ENCODE results near the gene MPC1.

The MPC1 gene

GRCh38 chr6:166331503-166332415, 51.0 kb downstream of the MPC1 start:
- Histone ChIP-seq H3K36me3 (ENCODE audit: control insufficient read depth in 5 of 5, insufficient read depth in 5 of 5, low read length in 5 of 5) (peaks cover 0 to 43% (median 26%) of the 10 kb centered on the region in 5 donors), H3K27me3 (ENCODE audit: control insufficient read depth in 5 of 5, insufficient read depth in 4 of 5, low read length in 5 of 5) (no peaks in the 10 kb centered on the region), H3K4me3 (ENCODE audit: low read depth in 1 of 5, low read length in 5 of 5) (no peak overlapping the region), H3K9me3 (ENCODE audit: control insufficient read depth in 5 of 5, low read length in 5 of 5) (no peaks in the 10 kb centered on the region), H3K9ac (ENCODE audit: low read length in 5 of 5) (no peak overlapping the region), H3K27ac (ENCODE audit: low read depth, low read length) (no peak overlapping the region), H3K4me1 (ENCODE audit: control insufficient read depth in 5 of 5, insufficient read depth in 5 of 5, low read length in 5 of 5) (peaks cover 6 to 44% (median 25%) of the 10 kb centered on the region in 5 donors)

DNA sequence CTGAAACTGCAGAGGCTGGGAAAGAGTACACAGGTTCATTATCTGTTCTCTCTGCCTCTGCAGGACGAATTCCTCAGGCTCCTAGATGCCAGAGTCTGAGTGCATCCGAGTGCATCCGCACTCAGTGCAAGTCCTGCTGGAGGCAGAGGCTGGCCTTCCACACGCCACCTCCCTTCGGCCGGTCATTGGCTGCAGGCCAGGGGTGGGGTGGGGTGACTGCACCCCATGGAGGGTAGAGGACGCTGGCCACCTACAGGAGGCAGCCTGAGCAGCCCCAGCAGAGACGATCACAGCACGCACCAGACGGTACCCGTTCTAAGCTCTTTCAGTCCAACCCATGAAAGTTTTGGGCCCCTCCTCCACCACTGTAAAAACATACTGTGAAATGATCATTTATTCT, 52.1 kb downstream of the MPC1 start:
- Histone ChIP-seq H3K9me3 (ENCODE audit: control insufficient read depth in 5 of 5, low read length in 5 of 5) (no peaks in the 10 kb centered on the region), H3K27ac (ENCODE audit: low read depth, low read length) (no peak overlapping the region), H3K4me1 (ENCODE audit: control insufficient read depth in 5 of 5, insufficient read depth in 5 of 5, low read length in 5 of 5) (peaks cover 6 to 32% (median 23%) of the 10 kb centered on the region in 5 donors), H3K4me3 (ENCODE audit: low read depth in 1 of 5, low read length in 5 of 5) (no peak overlapping the region), H3K27me3 (ENCODE audit: control insufficient read depth in 5 of 5, insufficient read depth in 4 of 5, low read length in 5 of 5) (no peaks in the 10 kb centered on the region), H3K36me3 (ENCODE audit: control insufficient read depth in 5 of 5, insufficient read depth in 5 of 5, low read length in 5 of 5) (peaks cover 0 to 43% (median 35%) of the 10 kb centered on the region in 5 donors), H3K9ac (ENCODE audit: low read length in 5 of 5) (no peak overlapping the region)

GRCh38 chr6:166325383-166326042, 57.2 kb downstream of the MPC1 start:
- peaks cover 19 to 68% (median 52%) of the 10 kb centered on the region in 5 donors for H3K36me3 ChIP-seq (ENCODE audit: control insufficient read depth in 5 of 5, insufficient read depth in 5 of 5, low read length in 5 of 5)

DNA sequence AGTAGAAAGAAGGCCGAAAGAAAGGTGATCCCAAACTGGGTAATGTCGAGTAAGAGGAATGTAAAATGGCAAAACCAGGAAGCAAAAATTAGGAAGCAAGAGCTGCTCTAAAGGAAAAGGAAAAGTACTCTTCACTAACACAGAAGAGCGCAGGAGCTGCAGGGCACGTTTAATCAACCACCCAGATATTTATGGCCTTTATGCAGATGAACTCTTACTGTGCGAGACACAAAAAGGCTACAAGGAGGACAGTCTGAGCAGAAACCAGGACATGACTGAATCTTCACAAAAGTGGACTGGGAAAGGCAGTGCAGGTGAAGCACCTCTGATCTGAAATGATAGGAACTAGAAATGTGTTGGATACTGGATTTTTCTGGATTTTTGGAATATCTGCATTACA, 59.3 kb downstream of the MPC1 start:
- H3K4me1 ChIP-seq (ENCODE audit: control insufficient read depth in 5 of 5, insufficient read depth in 5 of 5, low read length in 5 of 5) = no peaks in the 10 kb centered on the region
- H3K4me3 ChIP-seq (ENCODE audit: low read depth in 1 of 5, low read length in 5 of 5) = no peak overlapping the region
- H3K9ac ChIP-seq (ENCODE audit: low read length in 5 of 5) = no peak overlapping the region
- H3K9me3 ChIP-seq (ENCODE audit: control insufficient read depth in 5 of 5, low read length in 5 of 5) = no peaks in the 10 kb centered on the region
- no peaks in the 10 kb centered on the region for H3K27me3 ChIP-seq (ENCODE audit: control insufficient read depth in 5 of 5, insufficient read depth in 4 of 5, low read length in 5 of 5)
- H3K27ac ChIP-seq (ENCODE audit: low read depth, low read length) = no peak overlapping the region
- H3K36me3 ChIP-seq (ENCODE audit: control insufficient read depth in 5 of 5, insufficient read depth in 5 of 5, low read length in 5 of 5) = peaks cover 25 to 70% (median 57%) of the 10 kb centered on the region in 5 donors

More at GRCh38 chr6:166325383-166326042, 57.2 kb downstream of the MPC1 start:
- no peak overlapping the region for H3K9ac ChIP-seq (ENCODE audit: low read length in 5 of 5)
- H3K4me1 ChIP-seq (ENCODE audit: control insufficient read depth in 5 of 5, insufficient read depth in 5 of 5, low read length in 5 of 5) = peaks cover under 1 to 3% (median 2%) of the 10 kb centered on the region in 5 donors
- no peaks in the 10 kb centered on the region for H3K27me3 ChIP-seq (ENCODE audit: control insufficient read depth in 5 of 5, insufficient read depth in 4 of 5, low read length in 5 of 5)
- no peak overlapping the region for H3K27ac ChIP-seq (ENCODE audit: low read depth, low read length)
- no peaks in the 10 kb centered on the region for H3K9me3 ChIP-seq (ENCODE audit: control insufficient read depth in 5 of 5, low read length in 5 of 5)
- H3K4me3 ChIP-seq (ENCODE audit: low read depth in 1 of 5, low read length in 5 of 5) = no peak overlapping the region

GRCh38 chr6:166318649-166319600, 63.8 kb downstream of the MPC1 start:
- no peak overlapping the region for H3K9ac ChIP-seq (ENCODE audit: low read length in 5 of 5)
- H3K27me3 ChIP-seq (ENCODE audit: control insufficient read depth in 5 of 5, insufficient read depth in 4 of 5, low read length in 5 of 5) = no peaks in the 10 kb centered on the region
- H3K4me1 ChIP-seq (ENCODE audit: control insufficient read depth in 5 of 5, insufficient read depth in 5 of 5, low read length in 5 of 5) = no peaks in the 10 kb centered on the region
- H3K36me3 ChIP-seq (ENCODE audit: control insufficient read depth in 5 of 5, insufficient read depth in 5 of 5, low read length in 5 of 5) = peaks cover 20 to 43% (median 30%) of the 10 kb centered on the region in 5 donors
- no peak overlapping the region for H3K27ac ChIP-seq (ENCODE audit: low read depth, low read length)
- H3K9me3 ChIP-seq (ENCODE audit: control insufficient read depth in 5 of 5, low read length in 5 of 5) = no peaks in the 10 kb centered on the region
- no peak overlapping the region for H3K4me3 ChIP-seq (ENCODE audit: low read depth in 1 of 5, low read length in 5 of 5)

GRCh38 chr6:166318227-166318626, 64.5 kb downstream of the MPC1 start:
- Histone ChIP-seq H3K9ac (ENCODE audit: low read length in 5 of 5) (no peak overlapping the region), H3K4me1 (ENCODE audit: control insufficient read depth in 5 of 5, insufficient read depth in 5 of 5, low read length in 5 of 5) (no peaks in the 10 kb centered on the region), H3K4me3 (ENCODE audit: low read depth in 1 of 5, low read length in 5 of 5) (no peak overlapping the region), H3K36me3 (ENCODE audit: control insufficient read depth in 5 of 5, insufficient read depth in 5 of 5, low read length in 5 of 5) (peaks cover 16 to 36% (median 26%) of the 10 kb centered on the region in 5 donors), H3K27ac (ENCODE audit: low read depth, low read length) (no peak overlapping the region), H3K27me3 (ENCODE audit: control insufficient read depth in 5 of 5, insufficient read depth in 4 of 5, low read length in 5 of 5) (no peaks in the 10 kb centered on the region), H3K9me3 (ENCODE audit: control insufficient read depth in 5 of 5, low read length in 5 of 5) (no peaks in the 10 kb centered on the region)

- Histone ChIP-seq H3K9me3 (ENCODE audit: control insufficient read depth in 5 of 5, low read length in 5 of 5) (no peaks in the 10 kb centered on the region), H3K36me3 (ENCODE audit: control insufficient read depth in 5 of 5, insufficient read depth in 5 of 5, low read length in 5 of 5) (peaks cover 10 to 29% (median 20%) of the 10 kb centered on the region in 5 donors), H3K27me3 (ENCODE audit: control insufficient read depth in 5 of 5, insufficient read depth in 4 of 5, low read length in 5 of 5) (no peaks in the 10 kb centered on the region), H3K9ac (ENCODE audit: low read length in 5 of 5) (no peak overlapping the region), H3K27ac (ENCODE audit: low read depth, low read length) (no peak overlapping the region), H3K4me3 (ENCODE audit: low read depth in 1 of 5, low read length in 5 of 5) (no peak overlapping the region), H3K4me1 (ENCODE audit: control insufficient read depth in 5 of 5, insufficient read depth in 5 of 5, low read length in 5 of 5) (no peaks in the 10 kb centered on the region)
These were observed 65.2 kb downstream of the MPC1 start for GRCh38 chr6:166317261-166318212.

DNA sequence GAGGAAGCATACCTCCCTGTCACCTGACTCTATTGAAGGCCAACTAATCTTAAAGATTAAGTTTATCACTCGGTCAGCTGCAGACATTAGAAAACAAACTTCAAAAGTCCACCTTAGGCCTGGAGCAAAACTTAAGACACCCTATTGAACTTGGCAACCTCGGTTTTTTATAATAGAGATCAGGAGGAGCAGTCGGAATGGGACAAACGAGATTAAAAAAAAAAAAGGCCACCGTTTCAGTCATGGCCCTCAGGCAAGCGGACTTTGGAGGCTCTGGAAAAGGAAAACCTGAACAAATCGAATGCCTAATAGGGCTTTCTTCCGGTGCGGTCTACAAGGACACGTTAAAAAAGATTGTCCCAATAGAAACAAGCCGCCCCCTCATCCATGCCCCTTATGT, 67.3 kb downstream of the MPC1 start:
- Histone ChIP-seq H3K27ac (ENCODE audit: low read depth, low read length) (no peak overlapping the region), H3K9me3 (ENCODE audit: control insufficient read depth in 5 of 5, low read length in 5 of 5) (no peaks in the 10 kb centered on the region), H3K4me1 (ENCODE audit: control insufficient read depth in 5 of 5, insufficient read depth in 5 of 5, low read length in 5 of 5) (no peaks in the 10 kb centered on the region), H3K4me3 (ENCODE audit: low read depth in 1 of 5, low read length in 5 of 5) (no peak overlapping the region), H3K27me3 (ENCODE audit: control insufficient read depth in 5 of 5, insufficient read depth in 4 of 5, low read length in 5 of 5) (no peaks in the 10 kb centered on the region), H3K9ac (ENCODE audit: low read length in 5 of 5) (no peak overlapping the region), H3K36me3 (ENCODE audit: control insufficient read depth in 5 of 5, insufficient read depth in 5 of 5, low read length in 5 of 5) (peaks cover 6 to 14% (median 13%) of the 10 kb centered on the region in 5 donors)

Measured in subcutaneous abdominal adipose tissue (tissue), 5 donors.